Testis (tissue), 3 donors: ENCODE results near the gene METTL6. TPM values are rescaled to one million over a fixed set of nuclear protein-coding genes. Genes with fewer than 3 reads are reported as not detected.

ENCODE experiments used
- DNase-seq: peaks from one replicate; pipeline ENCODE4 v3.0.0-alpha.2; 2019
- H3K27ac ChIP-seq, 2 donors: fragments of 200-600 bp; sonication (generic); one replicate each; pipeline ENCODE4 v1.5.1; 2019
- H3K27me3 ChIP-seq: fragments of 200-600 bp; sonication (generic); one replicate; pipeline ENCODE4 v1.5.1; 2019
- H3K36me3 ChIP-seq: fragments of 200-600 bp; sonication (generic); one replicate; pipeline ENCODE4 v1.5.1; 2017; ENCODE audit warnings: low read depth; ENCODE audit errors: missing control alignments
- H3K4me1 ChIP-seq: fragments of 200-600 bp; sonication (generic); one replicate; pipeline ENCODE4 v1.5.1; 2019
- H3K4me3 ChIP-seq, 2 donors: fragments of 200-600 bp; sonication (generic); one replicate each; pipeline ENCODE4 v1.5.1; 2017 to 2019
- H3K9me3 ChIP-seq: fragments of 200-600 bp; sonication (generic); one replicate; pipeline ENCODE4 v1.5.1; 2017
- CTCF ChIP-seq, 3 experiments: fragments of 450-650 bp in 2 of 3; fragments of 200-600 bp in 1 of 3; sonication (generic) in 1 of 3; IDR thresholded peaks; one replicate each; pipeline ENCODE4 v1.5.1; 2016 to 2019; ENCODE audit warnings: antibody characterized with exemption in 3 of 3, mild to moderate bottlenecking in 2 of 3, moderate library complexity in 1 of 3
- POLR2A ChIP-seq: fragments of 450-650 bp; IDR thresholded peaks from one replicate; pipeline ENCODE4 v1.6.1; 2017; ENCODE audit warnings: antibody characterized with exemption, mild to moderate bottlenecking, moderate library complexity
- WGBS, 2 donors: methylation state at CpG; one replicate each; pipeline ENCODE4 v1.1.5; 2018; 5-methylcytosine and 5-hydroxymethylcytosine counted together
- intact Hi-C: fragments of 100-400 bp; cut with DNase I; formaldehyde crosslinking; loops from one replicate; pipeline ENCODE4 v1.15.1; 2023; ENCODE audit warnings: low total_unique reads
- polyA plus RNA-seq: library from polyadenylated mRNA; stranded (reverse); fragments of 350-450 nt; fragmentation: Illumina TruSeq; extraction: RNeasy Lipid Tissue Mini Kit (QIAGEN cat#74804); gene quantifications from one replicate; pipeline ENCODE4 v1.2.3, GENCODE V29; 2014; ENCODE audit warnings: low read depth, low replicate concordance; ENCODE audit not compliant: insufficient read depth
- total RNA-seq, 2 donors: library from RNA; depleted of rRNA; stranded (reverse); fragments of >200 nt; gene quantifications; one replicate each; pipeline ENCODE4 v1.2.3, GENCODE V29; 2016

The METTL6 gene
- total and polyA plus RNA-seq, 3 donors from 2014 or later, result 42.9 to 49.4 (median 45.1) TPM

- Histone ChIP-seq H3K27ac (no peak overlapping the region), H3K36me3 (no peaks in the 10 kb centered on the region), H3K4me1 (peaks cover 33% of the 10 kb centered on the region), H3K4me3 (no peak overlapping the region), H3K27me3 (no peaks in the 10 kb centered on the region), H3K9me3 (no peaks in the 10 kb centered on the region)
- TF ChIP-seq CTCF (IDR thresholded peaks at IDR 0.05), result no peak
- TF ChIP-seq POLR2A, result no peak
- DNase-seq, result no peak
- intact Hi-C loops, result no loop called here
- 67 to 78% methylated on average over 6 of the region's 6 CpGs for WGBS, 2 donors
These were observed 46.1 kb downstream of the METTL6 start for GRCh38 chr3:15380980-15381890.

GRCh38 chr3:15377961-15378791 lies 49.2 kb downstream of the METTL6 start:
- H3K36me3 ChIP-seq, result no peaks in the 10 kb centered on the region
- intact Hi-C loops, result loop anchor here (10.0 kb wide), 1 partner anchor 113 kb away; no protein-coding TSS in a partner anchor
- H3K4me3 ChIP-seq, result peak overlapping the region in 1 of 2 donors; percentile 3
- DNase-seq, result peak; percentile 98
- TF ChIP-seq CTCF (IDR thresholded peaks at IDR 0.05), result peak; percentile 79 to 98 (median 94)
- TF ChIP-seq POLR2A, result no peak
- peak overlapping the region; percentile 45 to 66 for H3K27ac ChIP-seq
- peaks cover 10% of the 10 kb centered on the region for H3K4me1 ChIP-seq
- H3K27me3 ChIP-seq, result no peaks in the 10 kb centered on the region
- 14 to 22% methylated on average over 16 of the region's 16 CpGs for WGBS, 2 donors
- H3K9me3 ChIP-seq, result no peaks in the 10 kb centered on the region

- no peak for DNase-seq
- Histone ChIP-seq H3K9me3 (no peaks in the 10 kb centered on the region), H3K4me3 (peak overlapping the region in 1 of 2 donors; percentile 23), H3K27ac (no peak overlapping the region), H3K27me3 (no peaks in the 10 kb centered on the region), H3K36me3 (no peaks in the 10 kb centered on the region), H3K4me1 (peaks cover 6% of the 10 kb centered on the region)
- no peak for TF ChIP-seq CTCF (IDR thresholded peaks at IDR 0.05)
- TF ChIP-seq POLR2A, result no peak
- WGBS, 2 donors, result 67 to 81% methylated on average over 22 of the region's 22 CpGs
- intact Hi-C loops, result loop anchor here (10.0 kb wide), 1 partner anchor 111 kb away; no protein-coding TSS in a partner anchor
These were observed 51.8 kb downstream of the METTL6 start for GRCh38 chr3:15375461-15376000.

GRCh38 chr3:15372918-15373317 lies 54.4 kb downstream of the METTL6 start:
- DNase-seq, result no peak
- Histone ChIP-seq H3K27me3 (no peaks in the 10 kb centered on the region), H3K27ac (no peak overlapping the region), H3K4me3 (no peak overlapping the region), H3K4me1 (peaks cover 4% of the 10 kb centered on the region), H3K9me3 (no peaks in the 10 kb centered on the region), H3K36me3 (no peaks in the 10 kb centered on the region)
- intact Hi-C loops, result loop anchor here (10.0 kb wide), 1 partner anchor 108 kb away; no protein-coding TSS in a partner anchor
- WGBS, 2 donors, result 83 to 94% methylated on average over 4 of the region's 4 CpGs
- TF ChIP-seq CTCF (IDR thresholded peaks at IDR 0.05) (no peak), POLR2A (no peak)
